Measurements from ENCODE around the gene PARVB. TPM values are rescaled to one million over a fixed set of nuclear protein-coding genes. Genes with fewer than 3 reads are reported as not detected.
"Not testable (repeated sequence)": the region's sequence is repeated elsewhere in the genome, so short reads cannot be mapped to it uniquely, and the experiment has no call there.

The PARVB gene
- total RNA-seq, 2 donors from 2014 or later, result 4.5 to 11.4 TPM

DNA sequence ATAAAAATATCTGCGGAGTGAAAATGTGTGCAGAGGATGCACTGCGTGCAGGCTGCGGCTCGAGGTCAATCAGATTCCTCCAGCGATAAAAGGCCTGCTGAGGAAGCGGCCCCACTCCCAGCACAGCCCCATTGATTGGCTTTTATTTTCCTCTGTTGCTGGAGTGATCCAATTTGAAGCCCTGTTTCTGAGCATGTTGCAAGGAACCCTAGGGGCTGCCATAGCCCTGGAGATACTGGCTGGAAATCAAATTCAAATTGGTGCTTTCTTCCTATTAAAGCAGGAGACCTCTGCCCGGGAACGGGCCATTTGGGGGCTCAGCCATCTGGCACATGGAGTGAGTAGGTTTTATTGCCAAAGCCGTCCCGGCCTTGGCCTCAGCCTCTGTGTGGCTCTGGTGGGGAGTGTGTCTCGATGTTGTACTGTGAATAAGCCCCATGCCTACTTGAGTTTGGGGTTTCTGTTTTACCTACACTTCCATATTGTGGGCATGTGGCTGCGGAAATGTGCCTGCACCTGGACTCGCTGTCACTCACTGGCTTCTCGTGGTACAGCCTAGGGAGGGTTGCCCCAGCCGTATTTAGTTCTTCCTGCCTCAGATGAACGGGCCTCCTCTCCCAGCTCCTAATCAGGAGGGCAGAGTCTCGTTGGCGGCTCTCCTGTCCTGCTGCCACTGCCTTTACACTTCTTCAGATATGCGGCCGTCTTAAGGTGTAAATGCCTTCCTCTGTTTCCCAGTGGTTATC lies 25.6 kb downstream of the PARVB start:
- DNase-seq, result no peak
- no peak overlapping the region for H3K27ac ChIP-seq

DNA sequence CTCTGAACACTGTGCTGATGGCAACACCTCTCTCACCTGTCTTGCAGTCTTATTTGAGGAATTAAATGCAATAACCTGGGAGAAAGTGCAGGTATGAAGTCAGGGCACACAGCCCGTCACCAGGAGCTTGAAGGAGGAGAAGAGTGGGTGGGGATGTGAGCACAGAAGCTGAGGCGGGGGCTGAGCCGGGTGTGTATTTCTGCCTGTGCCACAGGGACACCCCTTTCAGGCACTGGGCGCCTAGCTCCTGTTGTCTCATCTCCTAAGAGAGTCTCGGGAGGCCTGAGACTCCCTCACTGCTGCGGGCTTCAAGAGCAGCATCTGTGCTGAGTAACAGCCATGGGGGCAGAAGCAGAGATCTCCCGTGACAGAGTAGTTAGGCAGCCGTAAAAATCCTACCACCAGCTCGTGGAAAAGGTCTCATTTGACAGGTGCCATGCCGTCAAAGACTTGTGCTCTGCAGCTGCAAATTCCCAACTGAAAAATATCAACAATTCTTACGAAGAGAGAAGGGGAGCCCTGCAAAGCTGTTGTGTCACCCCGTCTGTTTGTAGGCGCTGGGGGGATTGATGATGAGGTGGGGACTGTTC lies 26.8 kb downstream of the PARVB start:
- Histone ChIP-seq H3K9me3 (no peaks in the 10 kb centered on the region), H3K4me1 (no peaks in the 10 kb centered on the region), H3K27ac (no peak overlapping the region), H3K27me3 (no peaks in the 10 kb centered on the region), H3K9ac (ENCODE audit: low read depth in 2 of 2, low read length in 2 of 2) (no peak overlapping the region), H3K4me3 (no peak overlapping the region), H3K36me3 (no peaks in the 10 kb centered on the region)
- no peak for DNase-seq
- TF ChIP-seq, protein P1, sequence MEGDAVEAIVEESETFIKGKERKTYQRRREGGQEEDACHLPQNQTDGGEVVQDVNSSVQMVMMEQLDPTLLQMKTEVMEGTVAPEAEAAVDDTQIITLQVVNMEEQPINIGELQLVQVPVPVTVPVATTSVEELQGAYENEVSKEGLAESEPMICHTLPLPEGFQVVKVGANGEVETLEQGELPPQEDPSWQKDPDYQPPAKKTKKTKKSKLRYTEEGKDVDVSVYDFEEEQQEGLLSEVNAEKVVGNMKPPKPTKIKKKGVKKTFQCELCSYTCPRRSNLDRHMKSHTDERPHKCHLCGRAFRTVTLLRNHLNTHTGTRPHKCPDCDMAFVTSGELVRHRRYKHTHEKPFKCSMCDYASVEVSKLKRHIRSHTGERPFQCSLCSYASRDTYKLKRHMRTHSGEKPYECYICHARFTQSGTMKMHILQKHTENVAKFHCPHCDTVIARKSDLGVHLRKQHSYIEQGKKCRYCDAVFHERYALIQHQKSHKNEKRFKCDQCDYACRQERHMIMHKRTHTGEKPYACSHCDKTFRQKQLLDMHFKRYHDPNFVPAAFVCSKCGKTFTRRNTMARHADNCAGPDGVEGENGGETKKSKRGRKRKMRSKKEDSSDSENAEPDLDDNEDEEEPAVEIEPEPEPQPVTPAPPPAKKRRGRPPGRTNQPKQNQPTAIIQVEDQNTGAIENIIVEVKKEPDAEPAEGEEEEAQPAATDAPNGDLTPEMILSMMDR (IDR thresholded peaks at IDR 0.05), result no peak
- intact Hi-C loops (cut with DNase I), result no loop called here

More for the DNA sequence above, 25.6 kb downstream of the PARVB start:
- intact Hi-C loops (cut with DNase I), result no loop called here
- no peaks in the 10 kb centered on the region for H3K4me1 ChIP-seq
- no peaks in the 10 kb centered on the region for H3K9me3 ChIP-seq
- no peaks in the 10 kb centered on the region for H3K36me3 ChIP-seq
- H3K27me3 ChIP-seq, result no peaks in the 10 kb centered on the region
- TF ChIP-seq, protein P1 (IDR thresholded peaks at IDR 0.05), result no peak
- no peak overlapping the region for H3K9ac ChIP-seq (ENCODE audit: low read depth in 2 of 2, low read length in 2 of 2)
- H3K4me3 ChIP-seq, result no peak overlapping the region

DNA sequence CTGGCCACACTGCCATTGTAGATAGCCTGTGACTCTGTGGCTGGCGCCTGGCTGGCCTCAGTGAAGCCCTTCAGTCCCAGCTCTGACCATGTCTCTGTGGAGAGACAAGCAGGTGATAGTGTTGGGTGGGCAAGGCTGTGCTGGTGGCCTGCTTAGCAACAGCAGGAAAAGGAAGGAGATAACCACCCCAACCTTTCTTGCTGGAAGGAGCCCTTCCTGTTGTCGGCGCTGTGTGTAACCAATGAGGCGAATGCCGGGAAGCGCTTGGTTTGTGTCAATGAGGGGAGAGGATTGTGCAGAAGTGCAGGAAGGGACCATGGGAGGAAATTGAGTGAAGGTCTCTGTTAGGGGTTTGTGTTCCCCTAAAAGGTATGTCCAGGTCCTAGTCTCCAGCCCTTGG lies 27.3 kb downstream of the PARVB start:
- Histone ChIP-seq H3K27ac (no peak overlapping the region), H3K27me3 (no peaks in the 10 kb centered on the region)

DNA sequence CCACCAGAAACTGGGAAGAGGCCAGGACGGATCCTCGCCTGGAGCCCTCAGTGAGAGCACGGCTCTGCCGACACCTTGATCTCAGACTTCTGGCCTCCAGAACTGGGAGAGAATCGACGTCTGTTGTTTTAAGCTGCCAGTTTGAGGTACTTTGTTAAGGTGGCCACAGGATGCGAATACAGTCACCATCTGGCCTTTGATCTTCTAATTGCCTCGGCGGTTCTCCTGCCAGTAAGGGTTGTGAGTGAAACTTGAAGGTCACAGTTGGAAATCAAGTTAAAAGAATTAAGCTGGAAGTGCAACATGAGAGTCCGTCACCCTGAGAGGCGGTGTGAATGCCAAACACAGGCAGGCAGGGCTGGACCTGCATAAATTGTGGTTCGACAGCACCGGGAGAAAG lies 27.9 kb downstream of the PARVB start:
- Histone ChIP-seq H3K36me3 (no peaks in the 10 kb centered on the region), H3K27ac (no peak overlapping the region), H3K9me3 (no peaks in the 10 kb centered on the region), H3K4me3 (no peak overlapping the region), H3K4me1 (no peaks in the 10 kb centered on the region), H3K9ac (ENCODE audit: low read depth in 2 of 2, low read length in 2 of 2) (no peak overlapping the region), H3K27me3 (no peaks in the 10 kb centered on the region)
- intact Hi-C loops (cut with DNase I), result no loop called here
- TF ChIP-seq, protein P1 (IDR thresholded peaks at IDR 0.05), result no peak
- DNase-seq, result no peak

More for the DNA sequence above, 27.3 kb downstream of the PARVB start:
- Histone ChIP-seq H3K4me1 (no peaks in the 10 kb centered on the region), H3K4me3 (no peak overlapping the region), H3K36me3 (no peaks in the 10 kb centered on the region), H3K9ac (ENCODE audit: low read depth in 2 of 2, low read length in 2 of 2) (no peak overlapping the region), H3K9me3 (no peaks in the 10 kb centered on the region)
- DNase-seq, result no peak
- TF ChIP-seq, protein P1 (IDR thresholded peaks at IDR 0.05), result no peak
- intact Hi-C loops (cut with DNase I), result no loop called here

DNA sequence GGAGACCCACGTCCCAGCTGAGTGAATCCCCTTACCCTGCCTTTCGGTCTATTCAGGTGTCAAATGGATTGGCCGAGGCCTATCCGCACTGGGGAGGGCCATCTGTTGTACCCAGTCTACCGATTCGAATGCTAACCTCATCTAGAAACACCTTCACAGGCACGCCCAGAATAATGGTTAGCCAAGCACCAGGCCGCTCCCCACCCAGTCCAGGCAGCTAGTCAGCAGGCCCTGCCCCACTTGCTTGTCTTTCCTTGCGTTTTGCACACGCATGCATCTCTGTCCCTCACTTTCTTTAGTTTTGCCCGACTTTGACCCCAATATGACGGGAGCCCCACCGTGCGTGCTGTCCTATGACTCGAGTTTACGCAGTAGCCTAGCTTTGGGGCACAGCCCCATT lies 31.7 kb downstream of the PARVB start:
- no peak for DNase-seq
- TF ChIP-seq, protein P1 (IDR thresholded peaks at IDR 0.05), result no peak

DNA sequence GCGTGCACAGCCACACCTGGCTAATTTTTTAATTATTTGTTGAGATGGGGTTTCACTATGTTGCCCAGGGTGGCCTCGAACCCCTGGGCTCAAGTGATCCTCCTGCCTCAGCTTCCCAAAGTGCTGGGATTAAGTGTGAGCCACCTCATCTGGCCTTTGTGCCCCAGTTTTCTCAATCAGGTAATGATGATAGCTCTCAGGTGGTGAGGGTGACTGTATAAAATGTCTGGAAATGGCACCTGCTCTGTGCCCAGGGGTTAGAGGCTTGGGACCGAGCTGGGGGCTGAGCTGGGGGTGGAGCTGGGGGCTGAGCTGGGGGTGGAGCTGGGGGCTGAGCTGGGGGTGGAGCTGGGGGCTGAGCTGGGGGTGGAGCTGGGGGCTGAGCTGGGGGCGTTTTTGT lies 32.5 kb downstream of the PARVB start:
- H3K9ac ChIP-seq (ENCODE audit: low read depth in 2 of 2, low read length in 2 of 2); intact Hi-C loops (cut with DNase I); H3K9me3 ChIP-seq; DNase-seq; H3K4me1 ChIP-seq; H3K4me3 ChIP-seq; H3K27me3 ChIP-seq; H3K36me3 ChIP-seq; H3K27ac ChIP-seq: not testable (repeated sequence)

More for the DNA sequence above, 31.7 kb downstream of the PARVB start:
- no peak overlapping the region for H3K27ac ChIP-seq
- no peak overlapping the region for H3K4me3 ChIP-seq
- H3K9me3 ChIP-seq, result no peaks in the 10 kb centered on the region
- H3K36me3 ChIP-seq, result no peaks in the 10 kb centered on the region
- H3K27me3 ChIP-seq, result no peaks in the 10 kb centered on the region
- H3K9ac ChIP-seq (ENCODE audit: low read depth in 2 of 2, low read length in 2 of 2), result no peak overlapping the region
- H3K4me1 ChIP-seq, result no peaks in the 10 kb centered on the region
- intact Hi-C loops (cut with DNase I), result no loop called here

Data from colonic mucosa (tissue), 4 donors.